GM18526 (cell line): Measurements from ENCODE around the gene CLDN6.

ENCODE experiments used
- POLR2A ChIP-seq: IDR thresholded peaks from 3 replicates; pipeline ENCODE4 v1.6.1; 2011; ENCODE audit not compliant: insufficient read length; ENCODE audit errors: extremely low read depth

CLDN6 gene

DNA sequence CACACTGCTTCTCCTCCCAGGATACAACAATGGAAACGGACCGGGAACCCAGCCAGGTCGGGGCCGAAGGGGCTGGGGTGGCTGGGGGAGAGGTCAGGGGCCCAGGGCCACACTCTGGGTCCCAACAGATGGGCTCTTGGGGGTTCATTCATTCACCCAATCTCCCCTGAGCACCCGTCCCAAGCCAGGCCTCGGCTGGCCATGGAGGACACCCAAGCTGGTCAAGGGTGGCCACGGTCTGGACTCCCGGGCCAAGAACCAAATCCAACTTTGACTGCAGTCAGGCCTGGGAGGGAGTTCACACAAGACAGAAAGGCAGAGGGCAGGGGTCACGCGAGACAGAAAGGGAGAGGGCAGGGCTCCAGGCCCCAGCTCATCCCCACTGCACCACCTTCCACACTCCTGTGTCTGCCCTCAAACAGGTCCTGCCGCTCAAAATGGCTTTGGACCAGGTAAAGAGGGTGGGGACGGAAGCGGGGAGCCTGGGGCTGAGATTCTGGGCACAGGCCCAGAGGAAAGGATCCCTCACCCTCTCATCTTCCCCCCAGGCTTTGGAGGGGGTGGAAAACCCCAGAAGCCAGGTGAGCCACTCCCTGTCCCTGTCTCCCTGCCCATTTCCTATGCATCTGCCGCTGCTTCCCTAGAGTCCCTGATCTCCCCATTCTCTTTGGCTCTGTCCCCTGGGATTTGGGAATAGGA lies 25.5 kb downstream of the CLDN6 start:
- TF ChIP-seq POLR2A: no peak

- TF ChIP-seq POLR2A: no peak
Measured at GRCh38 chr16:2991566-2992261, 26.3 kb downstream of the CLDN6 start.

DNA sequence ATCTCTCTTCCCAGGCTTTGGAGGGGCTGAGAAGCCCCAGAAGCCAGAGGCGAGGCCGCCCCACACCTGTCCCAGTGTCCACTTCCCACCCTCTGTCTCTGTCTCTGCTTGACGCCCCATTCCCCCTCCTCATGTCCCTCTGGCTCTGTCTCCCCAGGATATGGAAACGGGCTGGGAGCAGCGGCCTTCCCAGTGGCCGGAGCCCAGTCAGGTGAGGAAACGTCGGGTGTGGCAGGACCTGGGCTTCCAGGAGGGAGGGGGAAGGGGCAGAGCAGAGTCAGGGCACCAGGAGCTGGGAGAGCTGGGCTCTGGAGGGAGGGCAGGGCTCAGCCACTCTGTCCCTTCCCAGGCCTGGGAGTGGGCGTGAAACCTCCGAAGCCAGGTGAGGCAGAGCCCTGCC lies 27.1 kb downstream of the CLDN6 start:
- TF ChIP-seq POLR2A: no peak

GRCh38 chr16:2988590-2989099 lies 29.3 kb downstream of the CLDN6 start:
- TF ChIP-seq POLR2A: no peak

DNA sequence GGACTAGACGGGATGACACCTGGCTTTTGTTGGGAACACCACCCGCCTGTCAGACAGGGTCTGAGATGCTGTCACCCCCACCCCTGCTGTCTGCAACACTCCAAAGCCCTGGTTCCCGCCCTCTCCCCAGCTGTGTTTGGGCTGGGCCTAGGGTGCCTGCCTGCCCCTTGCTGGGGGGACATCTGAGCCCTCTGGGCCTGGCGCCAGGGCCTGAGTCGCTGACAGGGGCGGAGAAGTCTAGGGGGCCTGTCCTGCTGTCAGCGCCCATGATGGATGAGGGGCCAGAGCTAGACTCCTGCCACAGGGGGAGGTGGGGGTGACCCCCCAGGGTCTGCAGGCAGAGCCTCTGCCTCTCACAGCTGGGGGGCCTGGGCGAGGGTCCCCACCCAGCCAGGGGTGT lies 30.1 kb downstream of the CLDN6 start:
- no peak for TF ChIP-seq POLR2A

DNA sequence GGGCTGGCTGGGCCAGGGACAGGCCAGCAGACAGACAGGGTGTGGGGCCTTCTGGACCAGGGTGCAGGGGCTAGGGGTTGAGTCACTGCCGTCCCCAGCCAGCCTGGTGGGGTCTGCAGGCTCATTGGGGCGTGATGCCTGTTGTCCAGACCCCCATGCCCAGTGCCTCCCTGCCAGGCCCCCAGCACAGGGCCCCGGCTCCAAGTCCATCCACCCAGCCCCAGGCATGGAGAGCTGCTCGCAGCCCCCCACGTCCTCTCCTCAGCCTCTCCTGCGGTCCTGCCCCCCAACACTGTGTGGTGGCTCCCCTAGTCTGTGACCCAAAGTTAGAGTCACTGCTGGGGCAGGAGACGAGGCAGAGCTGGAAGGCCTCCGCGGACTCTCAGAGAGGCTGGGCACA lies 30.7 kb downstream of the CLDN6 start:
- TF ChIP-seq POLR2A: no peak

DNA sequence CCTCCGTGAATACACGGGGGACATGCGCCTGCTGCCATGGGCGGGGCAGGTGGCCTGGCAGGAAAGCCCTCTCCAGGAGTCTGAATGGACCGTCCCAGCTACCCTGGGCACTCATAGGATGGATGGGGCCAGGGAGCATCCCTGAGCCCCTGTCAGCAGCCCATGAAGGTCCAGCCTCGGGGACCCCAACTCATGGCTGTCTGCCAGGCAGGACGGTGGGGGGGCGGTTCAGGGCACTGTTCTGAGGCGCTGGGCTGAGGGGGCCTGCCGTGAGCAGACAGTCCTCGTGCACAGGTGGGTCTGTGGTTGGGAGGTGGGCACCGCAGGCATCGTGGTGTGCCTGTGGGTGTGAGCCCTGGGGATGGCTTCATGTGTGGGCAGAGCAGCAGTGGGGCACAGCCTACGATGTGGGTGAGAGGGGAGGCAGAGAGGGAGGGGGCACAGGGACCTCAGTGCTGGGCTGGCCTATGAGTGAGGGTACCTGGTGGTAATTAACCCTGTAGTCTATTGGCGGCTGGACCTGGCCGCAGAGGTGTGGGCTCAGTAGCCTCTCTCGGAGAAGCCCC lies 31.3 kb downstream of the CLDN6 start:
- TF ChIP-seq POLR2A: no peak

DNA sequence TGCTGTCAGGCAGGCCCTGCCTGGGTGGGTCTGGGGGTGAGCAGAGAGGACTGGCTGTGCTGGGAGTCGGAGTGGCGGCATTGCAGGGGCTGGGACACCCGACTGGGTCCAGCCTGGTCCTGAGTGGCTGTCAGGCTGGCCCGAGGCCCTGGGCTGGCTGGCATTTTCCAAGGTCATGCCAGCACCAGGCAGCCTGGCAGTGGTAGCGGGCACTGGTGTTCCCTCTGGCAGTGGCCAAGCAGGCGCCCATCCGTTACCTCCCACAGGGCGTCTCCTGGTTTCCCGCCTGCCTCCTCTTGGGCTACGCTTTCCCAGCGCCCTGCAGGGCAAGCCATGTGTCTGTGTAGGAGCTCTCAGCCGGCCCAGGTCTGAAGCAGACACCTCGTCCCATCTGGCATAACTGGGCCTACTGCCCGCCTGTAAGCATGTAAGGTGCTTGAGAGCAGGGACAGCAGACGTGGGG lies 32.1 kb downstream of the CLDN6 start:
- no peak for TF ChIP-seq POLR2A

- no peak for TF ChIP-seq POLR2A
Measured at GRCh38 chr16:2985462-2985861, 32.5 kb downstream of the CLDN6 start.

- no peak for TF ChIP-seq POLR2A
Measured at GRCh38 chr16:2983706-2984136, 34.3 kb downstream of the CLDN6 start.

GRCh38 chr16:2982402-2982801 lies 35.6 kb downstream of the CLDN6 start:
- no peak for TF ChIP-seq POLR2A

GRCh38 chr16:2981899-2982250 lies 36.1 kb downstream of the CLDN6 start:
- TF ChIP-seq POLR2A: no peak

- TF ChIP-seq POLR2A: no peak
Measured at GRCh38 chr16:2981177-2981898, 36.6 kb downstream of the CLDN6 start.

DNA sequence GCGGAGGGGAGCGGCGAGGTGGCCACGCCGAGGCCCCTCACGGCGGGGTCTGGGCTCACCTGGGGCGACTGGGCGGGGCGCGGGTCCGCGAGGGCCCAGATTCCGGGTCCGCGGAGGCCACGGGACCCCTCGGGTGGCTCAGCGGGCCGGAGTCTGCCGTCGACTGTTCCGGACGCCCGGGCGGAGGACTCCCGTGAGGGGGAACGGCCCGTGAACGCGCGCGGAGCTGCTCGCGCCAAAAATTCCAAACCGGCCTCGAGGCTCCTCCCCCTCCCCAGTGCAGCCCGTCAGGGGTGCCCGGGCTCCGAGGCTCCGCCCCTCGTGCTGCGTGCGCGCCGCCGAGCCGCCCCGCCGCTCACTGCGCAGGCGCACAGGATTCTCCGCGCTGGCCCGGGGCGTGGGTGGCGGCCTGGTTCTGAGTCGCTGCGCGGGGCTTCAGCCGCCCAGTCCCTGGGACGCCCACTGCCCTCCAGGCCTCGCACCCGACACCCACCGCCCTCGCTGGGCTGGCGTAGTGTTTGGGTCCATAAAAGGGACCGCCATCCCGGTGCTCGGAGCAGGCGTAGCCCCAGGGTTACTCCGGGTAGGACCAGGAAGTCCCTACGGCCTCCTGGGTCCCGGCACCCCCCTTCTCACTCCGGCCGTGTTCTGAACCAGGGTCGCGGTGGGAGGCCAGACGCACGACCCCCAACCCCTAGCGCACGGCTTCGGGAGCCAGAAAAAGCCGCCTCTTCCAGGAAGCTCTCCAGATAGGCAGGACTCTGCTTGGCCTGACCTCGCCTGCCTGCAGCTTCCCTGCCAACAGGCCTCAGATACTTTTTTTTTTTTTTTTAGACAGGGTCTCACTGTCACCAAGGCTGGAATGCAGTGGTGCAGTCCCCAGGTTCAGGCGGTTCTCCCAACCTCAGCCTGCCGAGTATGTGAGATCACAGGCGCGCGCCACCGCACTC lies 37.5 kb downstream of the CLDN6 start, which contains the start of gene PKMYT1:
PKMYT1 (minus strand) TSS at position 220 of the 950 bp plus-strand sequence. CDS start 789 bp downstream, outside the sequence.
- TF ChIP-seq POLR2A: peak; percentile 96

DNA sequence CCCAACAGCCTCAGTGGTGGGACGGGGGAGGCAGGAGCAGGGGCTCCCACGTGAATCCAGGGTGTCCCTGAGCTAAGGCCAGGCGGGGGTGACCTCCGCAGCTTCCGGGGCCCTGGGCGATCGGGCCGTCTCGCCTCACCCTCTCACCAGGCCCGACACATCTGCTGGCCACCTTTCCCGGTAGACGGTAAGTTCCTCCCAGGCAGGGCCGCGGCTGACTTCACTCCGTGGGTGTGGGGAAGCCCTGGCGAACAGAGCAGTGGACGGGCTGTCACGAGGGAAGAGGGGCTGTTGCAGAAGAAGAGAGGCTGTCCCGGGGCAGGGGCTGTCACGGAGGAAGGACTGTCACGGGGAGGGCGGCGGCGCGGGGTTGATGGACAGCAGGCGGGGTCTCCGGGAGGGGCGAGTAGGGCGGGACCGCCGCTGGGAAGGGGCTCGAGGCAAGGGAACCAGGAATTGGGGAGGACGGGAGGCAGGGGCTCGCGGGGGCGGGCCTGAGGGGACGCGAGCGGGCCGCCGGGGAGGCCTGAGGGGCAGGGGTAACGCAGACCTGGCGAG lies 38.2 kb downstream of the CLDN6 start:
- TF ChIP-seq POLR2A: no peak

GRCh38 chr16:2977440-2977839 lies 40.5 kb downstream of the CLDN6 start:
- TF ChIP-seq POLR2A: no peak
